Testis (tissue), 3 donors: ENCODE results near the gene KAT6B. TPM values are rescaled to one million over a fixed set of nuclear protein-coding genes. Genes with fewer than 3 reads are reported as not detected.

Experiments
- DNase-seq: peaks from one replicate; pipeline ENCODE4 v3.0.0-alpha.2; 2019
- H3K27ac ChIP-seq, 2 donors: fragments of 200-600 bp; sonication (generic); one replicate each; pipeline ENCODE4 v1.5.1; 2019
- H3K27me3 ChIP-seq: fragments of 200-600 bp; sonication (generic); one replicate; pipeline ENCODE4 v1.5.1; 2019
- H3K36me3 ChIP-seq: fragments of 200-600 bp; sonication (generic); one replicate; pipeline ENCODE4 v1.5.1; 2017; ENCODE audit warnings: low read depth; ENCODE audit errors: missing control alignments
- H3K4me1 ChIP-seq: fragments of 200-600 bp; sonication (generic); one replicate; pipeline ENCODE4 v1.5.1; 2019
- H3K4me3 ChIP-seq, 2 donors: fragments of 200-600 bp; sonication (generic); one replicate each; pipeline ENCODE4 v1.5.1; 2017 to 2019
- H3K9me3 ChIP-seq: fragments of 200-600 bp; sonication (generic); one replicate; pipeline ENCODE4 v1.5.1; 2017
- CTCF ChIP-seq, 3 experiments: fragments of 450-650 bp in 2 of 3; fragments of 200-600 bp in 1 of 3; sonication (generic) in 1 of 3; IDR thresholded peaks; one replicate each; pipeline ENCODE4 v1.5.1; 2016 to 2019; ENCODE audit warnings: antibody characterized with exemption in 3 of 3, mild to moderate bottlenecking in 2 of 3, moderate library complexity in 1 of 3
- POLR2A ChIP-seq: fragments of 450-650 bp; IDR thresholded peaks from one replicate; pipeline ENCODE4 v1.6.1; 2017; ENCODE audit warnings: antibody characterized with exemption, mild to moderate bottlenecking, moderate library complexity
- WGBS, 2 donors: methylation state at CpG; one replicate each; pipeline ENCODE4 v1.1.5; 2018; 5-methylcytosine and 5-hydroxymethylcytosine counted together
- intact Hi-C: fragments of 100-400 bp; cut with DNase I; formaldehyde crosslinking; loops from one replicate; pipeline ENCODE4 v1.15.1; 2023; ENCODE audit warnings: low total_unique reads
- polyA plus RNA-seq: library from polyadenylated mRNA; stranded (reverse); fragments of 350-450 nt; fragmentation: Illumina TruSeq; extraction: RNeasy Lipid Tissue Mini Kit (QIAGEN cat#74804); gene quantifications from one replicate; pipeline ENCODE4 v1.2.3, GENCODE V29; 2014; ENCODE audit warnings: low read depth, low replicate concordance; ENCODE audit not compliant: insufficient read depth
- total RNA-seq, 2 donors: library from RNA; depleted of rRNA; stranded (reverse); fragments of >200 nt; gene quantifications; one replicate each; pipeline ENCODE4 v1.2.3, GENCODE V29; 2016

Gene KAT6B
- total and polyA plus RNA-seq, 3 donors from 2014 or later = 23.9 to 109 (median 106) TPM

GRCh38 chr10:75016325-75016724, 189.9 kb downstream of the KAT6B start:
- Histone ChIP-seq H3K9me3 (no peaks in the 10 kb centered on the region), H3K4me1 (peaks cover 12% of the 10 kb centered on the region), H3K27ac (no peak overlapping the region), H3K4me3 (no peak overlapping the region), H3K36me3 (no peaks in the 10 kb centered on the region), H3K27me3 (no peaks in the 10 kb centered on the region)
- WGBS, 2 donors = 42 to 48% methylated on average over 3 of the region's 3 CpGs
- DNase-seq = no peak
- intact Hi-C loops = no loop called here
- TF ChIP-seq CTCF (IDR thresholded peaks at IDR 0.05) = no peak
- TF ChIP-seq POLR2A = no peak

- Histone ChIP-seq H3K4me1 (peaks cover 19% of the 10 kb centered on the region), H3K4me3 (no peak overlapping the region), H3K36me3 (no peaks in the 10 kb centered on the region), H3K27ac (no peak overlapping the region), H3K27me3 (no peaks in the 10 kb centered on the region), H3K9me3 (no peaks in the 10 kb centered on the region)
- DNase-seq = no peak
- 91 to 93% methylated on average over 6 of the region's 6 CpGs for WGBS, 2 donors
- TF ChIP-seq POLR2A (no peak), CTCF (IDR thresholded peaks at IDR 0.05) (no peak)
- intact Hi-C loops = no loop called here
Measured at GRCh38 chr10:75018251-75018650, 191.9 kb downstream of the KAT6B start.

- Histone ChIP-seq H3K9me3 (no peaks in the 10 kb centered on the region), H3K27me3 (no peaks in the 10 kb centered on the region), H3K27ac (no peak overlapping the region), H3K36me3 (no peaks in the 10 kb centered on the region), H3K4me1 (peaks cover 15% of the 10 kb centered on the region), H3K4me3 (no peak overlapping the region)
- TF ChIP-seq POLR2A = no peak
- TF ChIP-seq CTCF (IDR thresholded peaks at IDR 0.05) = no peak
- no peak for DNase-seq
- 76 to 82% methylated on average over 6 to 8 of the region's 8 CpGs for WGBS, 2 donors
- intact Hi-C loops = no loop called here
Measured at GRCh38 chr10:75018686-75019307, 192.4 kb downstream of the KAT6B start.

- TF ChIP-seq POLR2A (no peak), CTCF (IDR thresholded peaks at IDR 0.05) (peak in 2 of 3 experiments; percentile 16 to 24)
- Histone ChIP-seq H3K4me1 (peaks cover 12% of the 10 kb centered on the region), H3K27me3 (no peaks in the 10 kb centered on the region), H3K36me3 (no peaks in the 10 kb centered on the region), H3K9me3 (no peaks in the 10 kb centered on the region), H3K4me3 (no peak overlapping the region), H3K27ac (no peak overlapping the region)
- intact Hi-C loops = no loop called here
- DNase-seq = no peak
- WGBS, 2 donors = 48 to 57% methylated on average over 2 of the region's 2 CpGs
Measured at GRCh38 chr10:75019370-75019769, 193.0 kb downstream of the KAT6B start.

- intact Hi-C loops = no loop called here
- 71 to 78% methylated on average over 6 of the region's 6 CpGs for WGBS, 2 donors
Measured at GRCh38 chr10:75020168-75020567, 193.8 kb downstream of the KAT6B start.

More at GRCh38 chr10:75020168-75020567, 193.8 kb downstream of the KAT6B start:
- Histone ChIP-seq H3K27ac (no peak overlapping the region), H3K36me3 (no peaks in the 10 kb centered on the region), H3K4me3 (no peak overlapping the region), H3K27me3 (no peaks in the 10 kb centered on the region), H3K4me1 (peaks cover 12% of the 10 kb centered on the region), H3K9me3 (no peaks in the 10 kb centered on the region)
- DNase-seq = no peak
- TF ChIP-seq POLR2A = no peak
- TF ChIP-seq CTCF (IDR thresholded peaks at IDR 0.05) = no peak
